HL-60 (cell line): Measurements from ENCODE around the gene HOXD13.

Experiments
- DNase-seq, 2 experiments: peaks; one replicate each; pipeline ENCODE4 v3.0.0-alpha.2; 2010 to 2020; ENCODE audit warnings: low read depth in 1 of 2, low spot score in 1 of 2
- H3K27ac ChIP-seq: fragments of 250-450 bp; sonication (Bioruptor Pico); replicated peaks from 2 replicates; pipeline ENCODE4 v1.5.1; 2020; ENCODE audit warnings: mild to moderate bottlenecking, moderate library complexity
- H3K27me3 ChIP-seq: fragments of 250-450 bp; sonication (Bioruptor Pico); 2 replicates; pipeline ENCODE4 v1.5.1; 2021; ENCODE audit warnings: mild to moderate bottlenecking, moderate library complexity; ENCODE audit not compliant: insufficient read depth, poor library complexity, severe bottlenecking
- H3K4me3 ChIP-seq: replicated peaks from 2 replicates; pipeline ENCODE4 v1.5.1; 2011; ENCODE audit warnings: mild to moderate bottlenecking, control low read depth, low read length; ENCODE audit not compliant: insufficient read depth
- GABPA ChIP-seq: IDR thresholded peaks from 2 replicates; pipeline ENCODE4 v1.6.1; 2012; ENCODE audit warnings: low read depth
- POLR2AphosphoS5 ChIP-seq: IDR thresholded peaks from 2 replicates; pipeline ENCODE4 v1.6.1; 2012; ENCODE audit warnings: low read depth
- SPI1 ChIP-seq: IDR thresholded peaks from 2 replicates; pipeline ENCODE4 v1.6.1; 2012; ENCODE audit warnings: low read depth, mild to moderate bottlenecking, borderline replicate concordance
- TF ChIP-seq, protein P1 (sequence below): IDR thresholded peaks from one replicate; pipeline ENCODE4 v1.5.1; 2011; ENCODE audit warnings: low read length, control low read depth, inconsistent platforms; ENCODE audit not compliant: insufficient read depth
- TF ChIP-seq, protein P2 (sequence below): IDR thresholded peaks from 2 replicates; pipeline ENCODE4 v1.6.1; 2012; ENCODE audit warnings: low read depth; ENCODE audit not compliant: insufficient replicate concordance

HOXD13 gene

DNA sequence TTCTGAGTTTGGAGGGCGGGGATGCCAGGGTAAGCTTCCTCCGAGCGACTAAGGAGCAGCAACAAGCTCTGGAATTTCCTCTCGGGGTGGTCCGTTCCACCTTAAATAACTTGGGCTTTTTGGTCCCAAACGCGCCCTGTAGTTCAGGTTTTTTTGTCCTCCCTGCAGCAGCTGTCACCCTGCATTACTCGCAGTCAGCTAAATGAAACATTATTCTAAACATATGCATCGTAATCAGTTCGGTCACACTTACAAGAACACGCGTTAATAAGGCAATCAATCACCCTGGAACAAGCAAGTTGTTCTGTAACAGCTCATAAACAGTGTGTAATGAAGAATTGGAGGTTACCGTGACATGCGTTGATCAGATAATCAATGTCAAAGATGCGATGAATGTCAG, 17.0 kb upstream of the HOXD13 start:
- DNase-seq, result no peak
- peaks cover 77% of the 10 kb centered on the region for H3K27me3 ChIP-seq
- H3K27ac ChIP-seq, result no peak overlapping the region
- H3K4me3 ChIP-seq, result no peak overlapping the region
- TF ChIP-seq GABPA (no peak), POLR2AphosphoS5 (no peak), SPI1 (no peak)
- TF ChIP-seq, protein P1, sequence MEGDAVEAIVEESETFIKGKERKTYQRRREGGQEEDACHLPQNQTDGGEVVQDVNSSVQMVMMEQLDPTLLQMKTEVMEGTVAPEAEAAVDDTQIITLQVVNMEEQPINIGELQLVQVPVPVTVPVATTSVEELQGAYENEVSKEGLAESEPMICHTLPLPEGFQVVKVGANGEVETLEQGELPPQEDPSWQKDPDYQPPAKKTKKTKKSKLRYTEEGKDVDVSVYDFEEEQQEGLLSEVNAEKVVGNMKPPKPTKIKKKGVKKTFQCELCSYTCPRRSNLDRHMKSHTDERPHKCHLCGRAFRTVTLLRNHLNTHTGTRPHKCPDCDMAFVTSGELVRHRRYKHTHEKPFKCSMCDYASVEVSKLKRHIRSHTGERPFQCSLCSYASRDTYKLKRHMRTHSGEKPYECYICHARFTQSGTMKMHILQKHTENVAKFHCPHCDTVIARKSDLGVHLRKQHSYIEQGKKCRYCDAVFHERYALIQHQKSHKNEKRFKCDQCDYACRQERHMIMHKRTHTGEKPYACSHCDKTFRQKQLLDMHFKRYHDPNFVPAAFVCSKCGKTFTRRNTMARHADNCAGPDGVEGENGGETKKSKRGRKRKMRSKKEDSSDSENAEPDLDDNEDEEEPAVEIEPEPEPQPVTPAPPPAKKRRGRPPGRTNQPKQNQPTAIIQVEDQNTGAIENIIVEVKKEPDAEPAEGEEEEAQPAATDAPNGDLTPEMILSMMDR, result no peak
- TF ChIP-seq, protein P2, sequence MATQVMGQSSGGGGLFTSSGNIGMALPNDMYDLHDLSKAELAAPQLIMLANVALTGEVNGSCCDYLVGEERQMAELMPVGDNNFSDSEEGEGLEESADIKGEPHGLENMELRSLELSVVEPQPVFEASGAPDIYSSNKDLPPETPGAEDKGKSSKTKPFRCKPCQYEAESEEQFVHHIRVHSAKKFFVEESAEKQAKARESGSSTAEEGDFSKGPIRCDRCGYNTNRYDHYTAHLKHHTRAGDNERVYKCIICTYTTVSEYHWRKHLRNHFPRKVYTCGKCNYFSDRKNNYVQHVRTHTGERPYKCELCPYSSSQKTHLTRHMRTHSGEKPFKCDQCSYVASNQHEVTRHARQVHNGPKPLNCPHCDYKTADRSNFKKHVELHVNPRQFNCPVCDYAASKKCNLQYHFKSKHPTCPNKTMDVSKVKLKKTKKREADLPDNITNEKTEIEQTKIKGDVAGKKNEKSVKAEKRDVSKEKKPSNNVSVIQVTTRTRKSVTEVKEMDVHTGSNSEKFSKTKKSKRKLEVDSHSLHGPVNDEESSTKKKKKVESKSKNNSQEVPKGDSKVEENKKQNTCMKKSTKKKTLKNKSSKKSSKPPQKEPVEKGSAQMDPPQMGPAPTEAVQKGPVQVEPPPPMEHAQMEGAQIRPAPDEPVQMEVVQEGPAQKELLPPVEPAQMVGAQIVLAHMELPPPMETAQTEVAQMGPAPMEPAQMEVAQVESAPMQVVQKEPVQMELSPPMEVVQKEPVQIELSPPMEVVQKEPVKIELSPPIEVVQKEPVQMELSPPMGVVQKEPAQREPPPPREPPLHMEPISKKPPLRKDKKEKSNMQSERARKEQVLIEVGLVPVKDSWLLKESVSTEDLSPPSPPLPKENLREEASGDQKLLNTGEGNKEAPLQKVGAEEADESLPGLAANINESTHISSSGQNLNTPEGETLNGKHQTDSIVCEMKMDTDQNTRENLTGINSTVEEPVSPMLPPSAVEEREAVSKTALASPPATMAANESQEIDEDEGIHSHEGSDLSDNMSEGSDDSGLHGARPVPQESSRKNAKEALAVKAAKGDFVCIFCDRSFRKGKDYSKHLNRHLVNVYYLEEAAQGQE, result no peak

DNA sequence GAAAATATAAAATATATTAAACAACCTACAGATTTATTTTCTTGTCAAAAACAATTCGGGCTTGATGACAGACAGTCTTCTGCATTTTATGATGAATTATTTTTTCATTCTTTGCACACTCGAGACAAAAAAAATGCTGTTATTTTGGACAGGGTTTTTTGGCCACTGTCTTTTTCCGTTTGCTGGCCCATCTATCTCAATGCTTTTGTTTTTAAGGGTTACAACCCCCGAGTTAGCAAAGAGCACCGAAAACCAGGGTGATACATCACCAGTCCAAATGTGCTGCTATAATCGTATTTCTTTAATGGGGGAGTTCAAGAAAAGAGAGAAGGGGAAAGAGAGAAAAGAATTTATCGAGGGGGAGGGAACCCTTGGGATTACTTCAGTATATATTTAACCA, 16.5 kb upstream of the HOXD13 start:
- Histone ChIP-seq H3K27me3 (peaks cover 77% of the 10 kb centered on the region), H3K27ac (no peak overlapping the region), H3K4me3 (no peak overlapping the region)
- TF ChIP-seq, protein P1, result no peak
- TF ChIP-seq SPI1 (no peak), POLR2AphosphoS5 (no peak), GABPA (no peak)
- TF ChIP-seq, protein P2, result no peak
- no peak for DNase-seq

DNA sequence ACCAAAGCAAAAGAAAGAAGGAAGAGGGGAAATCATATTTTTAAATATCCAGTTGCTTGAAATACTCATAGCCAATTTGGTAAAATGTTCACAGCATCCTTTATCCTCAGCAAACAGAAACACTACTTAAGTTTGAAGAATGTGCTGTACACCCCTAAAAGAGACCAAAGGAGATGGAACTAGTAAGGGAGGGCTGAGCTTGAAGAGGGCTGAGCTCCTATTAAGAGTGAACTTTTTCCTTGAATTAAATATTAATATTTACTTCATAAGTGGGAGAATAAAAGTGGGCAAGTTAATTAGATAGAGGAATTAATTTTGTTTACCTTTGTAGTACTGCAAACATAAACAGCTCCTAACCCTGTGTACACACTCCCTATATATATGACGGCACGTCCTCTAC, 15.7 kb upstream of the HOXD13 start:
- TF ChIP-seq SPI1, result no peak
- no peak for TF ChIP-seq POLR2AphosphoS5
- TF ChIP-seq, protein P1, result no peak
- TF ChIP-seq GABPA, result no peak
- TF ChIP-seq, protein P2, result no peak
- H3K27ac ChIP-seq, result no peak overlapping the region
- no peak for DNase-seq
- no peak overlapping the region for H3K4me3 ChIP-seq
- H3K27me3 ChIP-seq, result peaks cover 78% of the 10 kb centered on the region
